ENCODE results near the gene TMEM161A.
"Not testable (repeated sequence)": the region's sequence is repeated elsewhere in the genome, so short reads cannot be mapped to it uniquely, and the experiment has no call there.

TMEM161A gene

DNA sequence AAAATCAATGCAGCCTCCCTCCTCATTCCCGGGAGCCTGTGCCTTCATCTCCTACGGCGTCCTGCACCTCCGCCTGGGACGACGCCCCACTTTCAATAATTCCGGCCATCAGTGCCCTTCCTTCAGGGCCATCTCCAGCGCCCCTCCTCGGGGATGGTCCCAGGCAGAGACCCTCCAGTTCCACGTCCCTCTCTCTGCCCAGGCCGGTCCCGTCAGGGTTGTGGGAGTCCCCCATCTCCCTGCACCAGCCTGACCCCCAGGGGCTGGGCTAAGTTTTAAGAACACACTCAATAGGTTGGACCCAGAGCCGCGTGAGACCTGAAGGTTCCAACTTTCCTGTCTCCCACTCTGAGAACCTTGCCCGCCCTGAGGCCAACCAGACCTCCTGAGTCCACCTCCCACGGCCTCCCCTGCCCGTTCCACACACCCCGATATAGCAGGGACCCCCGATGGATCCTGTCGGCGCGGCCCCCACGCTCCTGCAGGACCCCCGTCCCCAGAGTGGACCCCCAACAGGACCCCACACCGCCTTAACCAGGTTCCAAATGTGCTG is 646 bp downstream of the TMEM161A start:
- POLR2A ChIA-PET: interaction anchor here (0.6 kb wide), 1 partner anchor 247 kb away, joined by 3 read pairs; no protein-coding TSS in a partner anchor
- peaks cover 0 to 3% (median 0%) of the 10 kb centered on the region in 5 experiments for H3K9me3 ChIP-seq (ENCODE audit: control extremely low read depth in 1 of 5, control insufficient read depth in 4 of 5, insufficient read depth in 2 of 5, low read depth in 1 of 5, low read length in 4 of 5)
- peak overlapping the region; percentile 41 to 67 for H3K27ac ChIP-seq (ENCODE audit: insufficient read depth in 1 of 2, low read depth in 1 of 2, low read length in 2 of 2, poor library complexity in 1 of 2, severe bottlenecking in 2 of 2)
- no peaks in the 10 kb centered on the region for H3K27me3 ChIP-seq (replicated peaks in 2 of 5; ENCODE audit: control insufficient read depth in 4 of 5, insufficient read depth in 5 of 5, low read length in 4 of 5)
- peaks cover 0 to 6% (median 1%) of the 10 kb centered on the region in 4 experiments for H3K36me3 ChIP-seq (ENCODE audit: control insufficient read depth in 4 of 4, insufficient read depth in 4 of 4, low read length in 3 of 4)
- H3K4me3 ChIP-seq (ENCODE audit: control insufficient read depth in 1 of 7, extremely low read depth in 1 of 7, insufficient read depth in 4 of 7, low read depth in 2 of 7, low read length in 6 of 7): peak overlapping the region; percentile 2 to 89 (median 72)
- peak in 1 of 3 donors; percentile 12 for DNase-seq
- peaks cover 0 to 24% (median 16%) of the 10 kb centered on the region in 4 experiments for H3K4me1 ChIP-seq (ENCODE audit: control extremely low read depth in 1 of 4, control insufficient read depth in 4 of 4, insufficient read depth in 4 of 4, low read length in 3 of 4)
- 42% methylated on average over 16 of the region's 25 CpGs for WGBS (ENCODE audit: insufficient coverage)
- CTCF ChIA-PET: interaction anchor here (3.2 kb wide), 1 partner anchor 26 kb away, joined by 9 read pairs; no protein-coding TSS in a partner anchor

DNA sequence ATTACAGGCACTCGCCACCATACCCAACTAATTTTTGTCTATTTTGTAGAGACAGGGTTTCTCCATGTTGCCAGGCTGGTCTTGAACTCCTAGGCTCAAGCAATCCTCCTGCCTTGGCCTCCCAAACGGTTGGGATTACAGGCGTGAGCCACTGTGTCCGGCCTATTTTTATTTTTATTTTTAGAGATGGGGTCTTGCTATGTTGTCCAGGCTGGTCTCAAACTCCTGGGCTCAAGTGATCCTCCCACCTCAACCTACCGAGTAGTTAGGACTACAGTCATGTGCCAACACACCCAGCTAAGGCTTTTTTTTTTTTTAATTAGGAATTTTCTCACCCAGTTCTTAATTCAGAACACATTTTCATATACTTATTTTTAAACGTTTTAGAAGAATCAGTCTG is 2.6 kb downstream of the TMEM161A start:
- peaks cover 0 to 13% (median 7%) of the 10 kb centered on the region in 4 experiments for H3K36me3 ChIP-seq (ENCODE audit: control insufficient read depth in 4 of 4, insufficient read depth in 4 of 4, low read length in 3 of 4)
- WGBS (ENCODE audit: insufficient coverage): 100% methylated on average over 1 of the region's 6 CpGs
- H3K27me3 ChIP-seq (replicated peaks in 2 of 5; ENCODE audit: control insufficient read depth in 4 of 5, insufficient read depth in 5 of 5, low read length in 4 of 5); H3K27ac ChIP-seq (ENCODE audit: insufficient read depth in 1 of 2, low read depth in 1 of 2, low read length in 2 of 2, poor library complexity in 1 of 2, severe bottlenecking in 2 of 2); H3K4me3 ChIP-seq (ENCODE audit: control insufficient read depth in 1 of 7, extremely low read depth in 1 of 7, insufficient read depth in 4 of 7, low read depth in 2 of 7, low read length in 6 of 7); POLR2A ChIA-PET; DNase-seq: not testable (repeated sequence)
- H3K9me3 ChIP-seq (ENCODE audit: control extremely low read depth in 1 of 5, control insufficient read depth in 4 of 5, insufficient read depth in 2 of 5, low read depth in 1 of 5, low read length in 4 of 5): peaks cover 0 to 12% (median 6%) of the 10 kb centered on the region in 5 experiments
- CTCF ChIA-PET: interaction anchor here (0.6 to 3.2 kb wide), 5 partner anchors 10 to 78 kb away, joined by 3 to 9 read pairs (median 3); no protein-coding TSS in a partner anchor
- H3K4me1 ChIP-seq (ENCODE audit: control extremely low read depth in 1 of 4, control insufficient read depth in 4 of 4, insufficient read depth in 4 of 4, low read length in 3 of 4): peaks cover 0 to 24% (median 16%) of the 10 kb centered on the region in 4 experiments

DNA sequence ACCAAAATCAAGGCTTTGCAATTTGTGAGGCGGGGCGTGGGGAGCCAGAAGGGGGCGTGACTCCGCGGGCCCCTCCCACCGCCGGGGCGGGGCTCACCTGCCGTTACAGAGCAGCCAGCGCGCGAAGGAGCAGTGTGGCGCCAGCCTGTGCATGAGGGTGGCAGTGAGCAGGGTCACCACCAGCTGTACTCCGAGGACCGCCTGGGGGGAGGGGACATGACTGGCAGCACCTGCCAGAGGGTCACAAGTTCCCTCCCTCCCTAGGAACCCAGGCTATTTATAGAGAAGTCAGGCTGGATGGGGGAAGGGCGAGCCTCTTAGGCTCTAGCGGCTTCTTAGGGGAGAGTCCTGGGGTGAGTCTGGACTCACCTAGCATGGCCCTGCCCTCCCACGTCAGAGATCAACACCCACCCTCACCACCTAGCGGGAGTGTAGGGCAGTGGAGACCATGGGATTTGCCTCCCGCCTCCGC is 3.6 kb downstream of the TMEM161A start:
- POLR2A ChIA-PET: no interaction called here
- CTCF ChIA-PET: interaction anchor here (1.3 to 3.2 kb wide), 2 partner anchors 11 to 23 kb away, joined by 3 to 9 read pairs; no protein-coding TSS in a partner anchor
- WGBS (ENCODE audit: insufficient coverage): 18% methylated on average over 14 of the region's 21 CpGs
- Histone ChIP-seq H3K4me3 (ENCODE audit: control insufficient read depth in 1 of 7, extremely low read depth in 1 of 7, insufficient read depth in 4 of 7, low read depth in 2 of 7, low read length in 6 of 7) (peak overlapping the region in 2 of 7 experiments; percentile 14 to 43), H3K4me1 (ENCODE audit: control extremely low read depth in 1 of 4, control insufficient read depth in 4 of 4, insufficient read depth in 4 of 4, low read length in 3 of 4) (peaks cover 0 to 24% (median 16%) of the 10 kb centered on the region in 4 experiments), H3K27me3 (replicated peaks in 2 of 5; ENCODE audit: control insufficient read depth in 4 of 5, insufficient read depth in 5 of 5, low read length in 4 of 5) (no peaks in the 10 kb centered on the region), H3K27ac (ENCODE audit: insufficient read depth in 1 of 2, low read depth in 1 of 2, low read length in 2 of 2, poor library complexity in 1 of 2, severe bottlenecking in 2 of 2) (no peak overlapping the region), H3K9me3 (ENCODE audit: control extremely low read depth in 1 of 5, control insufficient read depth in 4 of 5, insufficient read depth in 2 of 5, low read depth in 1 of 5, low read length in 4 of 5) (peaks cover 0 to 12% (median 6%) of the 10 kb centered on the region in 5 experiments), H3K36me3 (ENCODE audit: control insufficient read depth in 4 of 4, insufficient read depth in 4 of 4, low read length in 3 of 4) (peaks cover 0 to 20% (median 9%) of the 10 kb centered on the region in 4 experiments)
- peak; percentile 64 to 93 (median 90) for DNase-seq

DNA sequence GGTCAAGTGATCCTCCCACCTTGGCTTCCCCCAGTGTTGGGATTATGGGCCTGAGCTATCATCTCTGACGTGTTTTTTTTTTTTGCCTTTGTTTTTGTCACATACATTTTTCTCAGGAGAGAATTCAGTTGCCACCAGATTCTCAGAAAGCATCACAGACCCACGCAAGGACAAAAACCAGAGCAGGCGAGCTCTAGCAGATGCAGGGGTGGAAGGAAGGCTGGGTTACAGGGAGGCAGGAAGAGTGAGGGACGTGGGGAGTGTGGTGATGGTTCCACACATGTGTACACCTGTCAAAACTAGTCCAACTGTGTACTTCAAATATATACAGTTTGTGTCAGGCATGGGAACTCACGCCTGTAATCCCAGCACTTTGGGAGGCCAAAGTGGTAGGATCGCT is 4.3 kb downstream of the TMEM161A start:
- Histone ChIP-seq H3K36me3 (ENCODE audit: control insufficient read depth in 4 of 4, insufficient read depth in 4 of 4, low read length in 3 of 4) (peaks cover 0 to 20% (median 9%) of the 10 kb centered on the region in 4 experiments), H3K4me3 (ENCODE audit: control insufficient read depth in 1 of 7, extremely low read depth in 1 of 7, insufficient read depth in 4 of 7, low read depth in 2 of 7, low read length in 6 of 7) (no peak overlapping the region), H3K27me3 (replicated peaks in 2 of 5; ENCODE audit: control insufficient read depth in 4 of 5, insufficient read depth in 5 of 5, low read length in 4 of 5) (no peaks in the 10 kb centered on the region), H3K9me3 (ENCODE audit: control extremely low read depth in 1 of 5, control insufficient read depth in 4 of 5, insufficient read depth in 2 of 5, low read depth in 1 of 5, low read length in 4 of 5) (peaks cover 0 to 12% (median 6%) of the 10 kb centered on the region in 5 experiments), H3K27ac (ENCODE audit: insufficient read depth in 1 of 2, low read depth in 1 of 2, low read length in 2 of 2, poor library complexity in 1 of 2, severe bottlenecking in 2 of 2) (no peak overlapping the region), H3K4me1 (ENCODE audit: control extremely low read depth in 1 of 4, control insufficient read depth in 4 of 4, insufficient read depth in 4 of 4, low read length in 3 of 4) (peaks cover 0 to 24% (median 16%) of the 10 kb centered on the region in 4 experiments)
- ChIA-PET CTCF (no interaction called here), POLR2A (no interaction called here)
- no peak for DNase-seq
- WGBS (ENCODE audit: insufficient coverage): 97% methylated on average over 4 of the region's 6 CpGs

DNA sequence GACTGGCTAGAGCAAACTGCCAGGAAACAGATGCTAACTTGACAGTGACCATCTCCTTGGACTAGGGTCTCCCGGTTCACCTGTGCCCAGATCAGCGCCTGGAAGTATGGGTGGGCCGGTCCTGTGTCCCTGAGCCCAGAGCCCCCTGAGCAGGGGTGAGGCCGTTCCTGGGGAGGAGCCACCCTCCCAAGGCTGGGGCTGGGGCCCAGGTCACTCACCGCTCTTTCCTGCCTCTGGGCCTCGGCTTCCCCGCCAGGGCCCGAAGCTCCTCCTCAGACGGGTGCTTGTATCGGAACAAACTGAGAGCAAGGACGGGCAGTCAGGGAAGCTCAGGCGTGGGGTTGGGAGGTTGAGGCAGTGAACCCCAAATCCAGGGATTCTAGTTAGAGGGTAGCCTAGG is 5.4 kb downstream of the TMEM161A start:
- no peak for DNase-seq
- Histone ChIP-seq H3K9me3 (ENCODE audit: control extremely low read depth in 1 of 5, control insufficient read depth in 4 of 5, insufficient read depth in 2 of 5, low read depth in 1 of 5, low read length in 4 of 5) (peaks cover 0 to 12% (median 6%) of the 10 kb centered on the region in 5 experiments), H3K36me3 (ENCODE audit: control insufficient read depth in 4 of 4, insufficient read depth in 4 of 4, low read length in 3 of 4) (peaks cover 0 to 20% (median 9%) of the 10 kb centered on the region in 4 experiments), H3K27me3 (replicated peaks in 2 of 5; ENCODE audit: control insufficient read depth in 4 of 5, insufficient read depth in 5 of 5, low read length in 4 of 5) (no peaks in the 10 kb centered on the region), H3K27ac (ENCODE audit: insufficient read depth in 1 of 2, low read depth in 1 of 2, low read length in 2 of 2, poor library complexity in 1 of 2, severe bottlenecking in 2 of 2) (no peak overlapping the region), H3K4me1 (ENCODE audit: control extremely low read depth in 1 of 4, control insufficient read depth in 4 of 4, insufficient read depth in 4 of 4, low read length in 3 of 4) (peaks cover 0 to 20% (median 13%) of the 10 kb centered on the region in 4 experiments), H3K4me3 (ENCODE audit: control insufficient read depth in 1 of 7, extremely low read depth in 1 of 7, insufficient read depth in 4 of 7, low read depth in 2 of 7, low read length in 6 of 7) (no peak overlapping the region)
- WGBS (ENCODE audit: insufficient coverage): 96% methylated on average over 7 of the region's 12 CpGs
- ChIA-PET POLR2A (no interaction called here), CTCF (interaction anchor here (1.5 kb wide), 1 partner anchor 21 kb away, joined by 3 read pairs; no protein-coding TSS in a partner anchor)

DNA sequence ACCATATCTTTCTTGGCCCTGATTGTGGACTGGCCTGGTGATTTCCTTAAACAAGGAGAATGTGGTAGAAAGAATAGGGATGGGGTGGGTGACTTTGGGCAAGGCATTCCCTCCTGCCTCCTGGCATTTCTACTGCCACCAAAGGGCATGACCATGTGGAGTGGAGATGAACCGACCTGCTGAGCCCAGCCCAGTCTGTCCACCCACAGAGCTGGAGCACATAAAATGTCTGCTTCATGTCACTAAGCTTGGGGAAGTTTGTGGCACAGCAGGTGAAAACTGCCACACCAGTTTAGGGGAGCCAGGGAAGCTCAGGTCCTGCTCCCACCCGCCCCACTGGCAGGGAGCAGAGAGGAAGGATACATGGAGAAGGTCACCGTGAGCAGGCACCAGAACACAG is 6.3 kb downstream of the TMEM161A start:
- Histone ChIP-seq H3K9me3 (ENCODE audit: control extremely low read depth in 1 of 5, control insufficient read depth in 4 of 5, insufficient read depth in 2 of 5, low read depth in 1 of 5, low read length in 4 of 5) (peaks cover 0 to 12% (median 6%) of the 10 kb centered on the region in 5 experiments), H3K4me3 (ENCODE audit: control insufficient read depth in 1 of 7, extremely low read depth in 1 of 7, insufficient read depth in 4 of 7, low read depth in 2 of 7, low read length in 6 of 7) (no peak overlapping the region), H3K4me1 (ENCODE audit: control extremely low read depth in 1 of 4, control insufficient read depth in 4 of 4, insufficient read depth in 4 of 4, low read length in 3 of 4) (peaks cover 0 to 11% (median 6%) of the 10 kb centered on the region in 4 experiments), H3K27ac (ENCODE audit: insufficient read depth in 1 of 2, low read depth in 1 of 2, low read length in 2 of 2, poor library complexity in 1 of 2, severe bottlenecking in 2 of 2) (no peak overlapping the region), H3K27me3 (replicated peaks in 2 of 5; ENCODE audit: control insufficient read depth in 4 of 5, insufficient read depth in 5 of 5, low read length in 4 of 5) (no peaks in the 10 kb centered on the region), H3K36me3 (ENCODE audit: control insufficient read depth in 4 of 4, insufficient read depth in 4 of 4, low read length in 3 of 4) (peaks cover 0 to 20% (median 9%) of the 10 kb centered on the region in 4 experiments)
- WGBS (ENCODE audit: insufficient coverage): 97% methylated on average over 3 of the region's 3 CpGs
- ChIA-PET CTCF (interaction anchor here (1.5 kb wide), 1 partner anchor 20 kb away, joined by 3 read pairs; no protein-coding TSS in a partner anchor), POLR2A (no interaction called here)
- DNase-seq: no peak

DNA sequence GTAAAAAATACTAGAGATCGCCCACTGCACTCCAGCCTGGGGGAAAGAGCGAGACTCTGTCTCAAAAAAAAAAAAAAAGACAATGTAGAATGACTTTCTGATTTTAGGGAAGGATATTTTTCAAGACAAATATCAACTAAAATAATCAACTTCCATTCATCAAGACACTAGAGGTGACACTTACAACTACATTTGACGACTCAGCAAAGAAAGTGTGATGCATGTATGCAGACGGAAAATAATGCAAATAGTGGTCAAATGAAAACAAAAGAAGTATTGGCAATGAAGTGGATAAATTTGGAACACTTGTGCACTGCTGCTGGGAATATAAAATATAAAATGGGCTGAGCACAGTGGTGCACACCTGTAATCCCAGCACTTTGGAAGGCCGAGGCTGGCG is 12.2 kb downstream of the TMEM161A start:
- Histone ChIP-seq H3K4me3 (ENCODE audit: control insufficient read depth in 1 of 7, extremely low read depth in 1 of 7, insufficient read depth in 4 of 7, low read depth in 2 of 7, low read length in 6 of 7) (no peak overlapping the region), H3K9me3 (ENCODE audit: control extremely low read depth in 1 of 5, control insufficient read depth in 4 of 5, insufficient read depth in 2 of 5, low read depth in 1 of 5, low read length in 4 of 5) (peaks cover 0 to 12% (median 2%) of the 10 kb centered on the region in 5 experiments), H3K36me3 (ENCODE audit: control insufficient read depth in 4 of 4, insufficient read depth in 4 of 4, low read length in 3 of 4) (peaks cover 0 to 18% (median 7%) of the 10 kb centered on the region in 4 experiments), H3K27me3 (replicated peaks in 2 of 5; ENCODE audit: control insufficient read depth in 4 of 5, insufficient read depth in 5 of 5, low read length in 4 of 5) (no peaks in the 10 kb centered on the region), H3K27ac (ENCODE audit: insufficient read depth in 1 of 2, low read depth in 1 of 2, low read length in 2 of 2, poor library complexity in 1 of 2, severe bottlenecking in 2 of 2) (no peak overlapping the region), H3K4me1 (ENCODE audit: control extremely low read depth in 1 of 4, control insufficient read depth in 4 of 4, insufficient read depth in 4 of 4, low read length in 3 of 4) (no peaks in the 10 kb centered on the region)
- ChIA-PET CTCF (no interaction called here), POLR2A (no interaction called here)
- WGBS (ENCODE audit: insufficient coverage): 100% methylated on average over 1 of the region's 6 CpGs
- DNase-seq: no peak

Measured in common myeloid progenitor, CD34-positive (primary cell).